ENCODE data around the gene ALPL. TPM values are rescaled to one million over a fixed set of nuclear protein-coding genes. Genes with fewer than 3 reads are reported as not detected.

Gene ALPL
- total RNA-seq, 4 donors from 2014 or later: 5.3 to 52.8 (median 16.8) TPM

GRCh38 chr1:21593231-21593630, 84.0 kb downstream of the ALPL start:
- TF ChIP-seq CTCF (IDR thresholded peaks at IDR 0.05): no peak
- ATAC-seq (ENCODE audit: low FRiP score): no peak
- DNase-seq (ENCODE audit: low spot score): no peak

GRCh38 chr1:21594501-21594900, 85.3 kb downstream of the ALPL start:
- TF ChIP-seq CTCF (IDR thresholded peaks at IDR 0.05): no peak
- ATAC-seq (ENCODE audit: low FRiP score): no peak
- DNase-seq (ENCODE audit: low spot score): no peak

- peak; percentile 48 for DNase-seq (ENCODE audit: low spot score)
- no peak for TF ChIP-seq CTCF (IDR thresholded peaks at IDR 0.05)
- ATAC-seq (ENCODE audit: low FRiP score): no peak
Measured at GRCh38 chr1:21594935-21595897, 86.0 kb downstream of the ALPL start.

- TF ChIP-seq CTCF (IDR thresholded peaks at IDR 0.05): no peak
- ATAC-seq (ENCODE audit: low FRiP score) (no peak), DNase-seq (ENCODE audit: low spot score) (no peak)
Measured at GRCh38 chr1:21596174-21596573, 87.0 kb downstream of the ALPL start.

GRCh38 chr1:21596628-21597027, 87.4 kb downstream of the ALPL start:
- ATAC-seq (ENCODE audit: low FRiP score): no peak
- TF ChIP-seq CTCF (IDR thresholded peaks at IDR 0.05): no peak

GRCh38 chr1:21597753-21598152, 88.5 kb downstream of the ALPL start:
- ATAC-seq (ENCODE audit: low FRiP score) (no peak), DNase-seq (ENCODE audit: low spot score) (no peak)
- no peak for TF ChIP-seq CTCF (IDR thresholded peaks at IDR 0.05)

More at GRCh38 chr1:21596628-21597027, 87.4 kb downstream of the ALPL start:
- DNase-seq (ENCODE audit: low spot score): no peak

GRCh38 chr1:21598417-21598816, 89.2 kb downstream of the ALPL start:
- DNase-seq (ENCODE audit: low spot score) (no peak), ATAC-seq (ENCODE audit: low FRiP score) (no peak)
- TF ChIP-seq CTCF (IDR thresholded peaks at IDR 0.05): no peak

Measured in omental fat pad (tissue), 4 donors.